WI38 (cell line): Measurements from ENCODE around the gene CCSER2.

ENCODE experiments used
- H3K4me3 ChIP-seq: 2 replicates; pipeline ENCODE4 v1.5.1; 2011; ENCODE audit warnings: low read depth, mild to moderate bottlenecking, control low read depth, low read length
- CTCF ChIP-seq: IDR thresholded peaks from 2 replicates; pipeline ENCODE4 v1.5.1; 2012; ENCODE audit warnings: low read depth, mild to moderate bottlenecking, control low read depth, low read length

CCSER2 gene

GRCh38 chr10:84499846-84500245 is 171.5 kb downstream of the CCSER2 start:
- H3K4me3 ChIP-seq, result no peak overlapping the region
- TF ChIP-seq CTCF, result no peak

GRCh38 chr10:84510121-84510520 is 181.7 kb downstream of the CCSER2 start:
- H3K4me3 ChIP-seq, result no peak overlapping the region

GRCh38 chr10:84511106-84511505 is 182.7 kb downstream of the CCSER2 start:
- TF ChIP-seq CTCF, result no peak
- no peak overlapping the region for H3K4me3 ChIP-seq

More at GRCh38 chr10:84510121-84510520, 181.7 kb downstream of the CCSER2 start:
- no peak for TF ChIP-seq CTCF

- H3K4me3 ChIP-seq, result no peak overlapping the region
- TF ChIP-seq CTCF, result no peak
Measured at GRCh38 chr10:84511709-84512285, 183.4 kb downstream of the CCSER2 start.

GRCh38 chr10:84517554-84517953 is 189.2 kb downstream of the CCSER2 start:
- TF ChIP-seq CTCF, result no peak

GRCh38 chr10:84519235-84519634 is 190.8 kb downstream of the CCSER2 start:
- no peak for TF ChIP-seq CTCF

More at GRCh38 chr10:84517554-84517953, 189.2 kb downstream of the CCSER2 start:
- H3K4me3 ChIP-seq, result no peak overlapping the region

GRCh38 chr10:84521013-84521412 is 192.6 kb downstream of the CCSER2 start:
- no peak overlapping the region for H3K4me3 ChIP-seq
- no peak for TF ChIP-seq CTCF

More at GRCh38 chr10:84519235-84519634, 190.8 kb downstream of the CCSER2 start:
- H3K4me3 ChIP-seq, result no peak overlapping the region
